IMR-90 (cell line): ENCODE results near the gene EYS.

Experiments used
- CTCF ChIP-seq: conservative IDR thresholded peaks from 2 replicates; pipeline ENCODE4 v1.5.1; 2012; ENCODE audit warnings: mild to moderate bottlenecking, low read depth, low read length, improper control_type of control experiment
- MAZ ChIP-seq: IDR thresholded peaks from 2 replicates; pipeline ENCODE4 v1.6.1; 2012; ENCODE audit warnings: low read depth, mild to moderate bottlenecking, low read length, improper control_type of control experiment, moderate library complexity, borderline replicate concordance
- RAD21 ChIP-seq: IDR thresholded peaks from 2 replicates; pipeline ENCODE4 v1.6.1; 2012; ENCODE audit warnings: low read length, improper control_type of control experiment
- RFX5 ChIP-seq: IDR thresholded peaks from 2 replicates; pipeline ENCODE4 v1.8.0; 2012; ENCODE audit warnings: low read depth, mild to moderate bottlenecking, low read length, moderate library complexity

DNA sequence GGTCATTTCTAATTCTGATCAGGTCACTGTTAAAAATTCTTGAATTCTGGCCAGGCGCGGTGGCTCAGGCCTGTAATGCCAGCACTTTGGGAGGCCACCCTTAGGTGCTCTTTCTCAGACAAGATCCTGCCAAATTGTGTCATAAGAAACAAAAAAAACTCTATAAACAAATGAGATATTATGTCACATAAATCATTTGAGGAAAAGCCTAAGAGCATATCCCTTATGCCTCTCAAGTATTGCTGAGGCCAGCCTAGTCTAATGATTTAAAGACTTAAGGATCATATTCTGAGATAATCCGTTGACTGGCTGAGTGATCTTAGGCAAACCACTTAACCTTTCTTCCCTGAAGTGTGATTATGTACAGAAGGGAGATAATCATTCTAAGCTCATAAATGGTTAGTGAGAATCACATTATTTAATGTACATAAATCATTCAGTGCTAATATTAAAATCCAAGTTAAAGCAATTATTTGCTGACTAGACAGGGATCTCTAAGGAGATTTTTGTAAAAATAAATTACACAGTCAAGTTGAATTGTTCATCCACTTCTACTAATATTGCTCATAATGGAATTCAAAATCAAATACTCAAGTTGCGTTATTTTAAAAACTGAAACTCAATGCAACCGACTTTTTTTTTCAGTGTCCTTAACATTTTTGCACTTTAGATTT lies 1706.1 kb downstream of the EYS start:
- TF ChIP-seq RAD21 (no peak), CTCF (no peak), RFX5 (no peak), MAZ (no peak)
